Activated T-cell treated with anti-CD3 and anti-CD28 coated beads, Interleukin-2, amount 50 U/mL, for 24 hours (primary cell): ENCODE data around the gene PHTF1.

Experiments used
- DNase-seq: peaks from one replicate; pipeline ENCODE4 v3.0.0-alpha.2; 2020
- H3K27ac Mint-ChIP-seq: 2 replicates; pipeline ENCODE4 v1.8.0; 2020; ENCODE audit warnings: mild to moderate bottlenecking, mixed read lengths
- H3K27me3 Mint-ChIP-seq: 2 replicates; pipeline ENCODE4 v1.8.0; 2020; ENCODE audit warnings: mixed read lengths
- H3K36me3 Mint-ChIP-seq: 2 replicates; pipeline ENCODE4 v1.8.0; 2020; ENCODE audit warnings: low read depth, mixed read lengths
- H3K4me1 Mint-ChIP-seq: 2 replicates; pipeline ENCODE4 v1.8.0; 2020; ENCODE audit warnings: low read depth, mixed read lengths
- H3K4me3 Mint-ChIP-seq: 2 replicates; pipeline ENCODE4 v1.8.0; 2020; ENCODE audit warnings: mild to moderate bottlenecking, moderate library complexity, mixed read lengths
- H3K9me3 Mint-ChIP-seq: 2 replicates; pipeline ENCODE4 v1.8.0; 2020; ENCODE audit warnings: mixed read lengths

The PHTF1 gene

GRCh38 chr1:113786069-113786468 lies 26.8 kb upstream of the PHTF1 start:
- no peaks in the 10 kb centered on the region for H3K27me3 Mint-ChIP-seq
- peaks cover 57% of the 10 kb centered on the region for H3K4me1 Mint-ChIP-seq
- DNase-seq = no peak
- H3K9me3 Mint-ChIP-seq = no peaks in the 10 kb centered on the region
- no peak overlapping the region for H3K4me3 Mint-ChIP-seq
- H3K27ac Mint-ChIP-seq = peak overlapping the region; percentile 73
- H3K36me3 Mint-ChIP-seq = peaks cover 42% of the 10 kb centered on the region

DNA sequence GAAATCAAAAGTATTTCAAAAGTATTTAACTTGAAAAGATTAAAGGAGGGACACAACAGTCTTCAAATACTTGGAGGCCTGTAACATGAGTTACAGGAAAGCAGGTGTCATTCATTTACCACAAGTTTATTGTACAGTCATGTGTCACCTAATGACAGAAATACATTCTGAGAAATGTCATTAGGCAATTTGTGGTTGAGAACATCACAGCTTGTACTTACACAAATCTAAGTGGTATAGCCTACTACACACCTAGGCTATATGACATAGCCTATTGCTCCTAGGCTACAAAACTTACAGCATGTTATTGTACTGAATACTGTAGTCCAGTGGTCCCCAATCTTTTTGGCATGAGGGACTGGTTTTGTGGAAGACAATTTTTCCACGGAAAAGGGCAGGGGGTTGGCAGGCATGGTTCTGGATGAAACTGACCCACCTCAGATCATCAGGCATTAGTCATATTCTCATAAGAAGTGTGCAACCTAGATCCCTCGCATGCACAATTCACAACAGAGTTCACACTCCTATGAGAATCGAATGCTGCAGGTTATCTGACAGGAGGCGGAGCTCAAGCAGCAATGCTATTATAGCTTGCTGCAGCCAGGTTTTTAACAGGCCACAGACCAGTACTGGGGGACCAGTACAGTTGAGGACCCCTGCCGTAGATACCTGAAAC lies 25.0 kb upstream of the PHTF1 start:
- Mint-ChIP-seq H3K27me3 (no peaks in the 10 kb centered on the region), H3K4me3 (peak overlapping the region; percentile 68), H3K4me1 (peaks cover 39% of the 10 kb centered on the region), H3K9me3 (no peaks in the 10 kb centered on the region), H3K36me3 (peaks cover 26% of the 10 kb centered on the region), H3K27ac (no peak overlapping the region)
- peak; percentile 51 for DNase-seq

GRCh38 chr1:113783254-113784103 lies 24.2 kb upstream of the PHTF1 start:
- no peaks in the 10 kb centered on the region for H3K27me3 Mint-ChIP-seq
- peak overlapping the region; percentile 68 for H3K4me3 Mint-ChIP-seq
- peaks cover 36% of the 10 kb centered on the region for H3K4me1 Mint-ChIP-seq
- no peak overlapping the region for H3K27ac Mint-ChIP-seq
- peaks cover 22% of the 10 kb centered on the region for H3K36me3 Mint-ChIP-seq
- DNase-seq = no peak
- H3K9me3 Mint-ChIP-seq = no peaks in the 10 kb centered on the region

- Mint-ChIP-seq H3K27ac (no peak overlapping the region), H3K4me1 (peaks cover 26% of the 10 kb centered on the region), H3K4me3 (no peak overlapping the region), H3K36me3 (peaks cover 18% of the 10 kb centered on the region), H3K9me3 (no peaks in the 10 kb centered on the region), H3K27me3 (no peaks in the 10 kb centered on the region)
- no peak for DNase-seq
Measured at GRCh38 chr1:113782406-113782805, 23.1 kb upstream of the PHTF1 start.

GRCh38 chr1:113780374-113781146 lies 21.3 kb upstream of the PHTF1 start:
- peaks cover 22% of the 10 kb centered on the region for H3K36me3 Mint-ChIP-seq
- H3K9me3 Mint-ChIP-seq = no peaks in the 10 kb centered on the region
- H3K4me3 Mint-ChIP-seq = no peak overlapping the region
- peaks cover 15% of the 10 kb centered on the region for H3K4me1 Mint-ChIP-seq
- no peak overlapping the region for H3K27ac Mint-ChIP-seq
- no peak for DNase-seq
- no peaks in the 10 kb centered on the region for H3K27me3 Mint-ChIP-seq

DNA sequence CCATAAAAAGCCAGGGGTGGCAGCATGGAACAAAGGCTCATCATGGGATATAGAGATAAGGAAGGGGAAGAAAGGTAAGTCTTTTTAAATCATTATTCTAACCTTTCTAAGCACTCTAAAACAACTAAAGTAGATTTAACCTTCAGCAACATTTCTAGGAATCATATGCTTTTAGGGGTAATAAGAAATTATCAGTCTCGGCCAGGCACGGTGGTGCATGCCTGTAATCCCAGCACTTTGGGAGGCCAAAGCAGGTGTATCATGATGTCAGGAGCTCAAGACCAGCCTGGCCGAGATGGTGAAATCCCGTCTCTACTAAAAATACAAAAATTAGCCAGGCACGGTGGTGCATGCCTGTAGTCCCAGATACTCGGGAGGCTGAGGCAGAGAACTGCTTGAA lies 20.3 kb upstream of the PHTF1 start:
- no peaks in the 10 kb centered on the region for H3K27me3 Mint-ChIP-seq
- no peak for DNase-seq
- no peak overlapping the region for H3K4me3 Mint-ChIP-seq

GRCh38 chr1:113777561-113777960 lies 18.3 kb upstream of the PHTF1 start:
- Mint-ChIP-seq H3K27ac (no peak overlapping the region), H3K9me3 (no peaks in the 10 kb centered on the region), H3K4me3 (no peak overlapping the region), H3K27me3 (no peaks in the 10 kb centered on the region), H3K4me1 (peaks cover 10% of the 10 kb centered on the region), H3K36me3 (peaks cover 35% of the 10 kb centered on the region)
- DNase-seq = no peak

More for the DNA sequence above, 20.3 kb upstream of the PHTF1 start:
- H3K36me3 Mint-ChIP-seq = peaks cover 26% of the 10 kb centered on the region
- H3K9me3 Mint-ChIP-seq = no peaks in the 10 kb centered on the region
- H3K4me1 Mint-ChIP-seq = peaks cover 10% of the 10 kb centered on the region
- no peak overlapping the region for H3K27ac Mint-ChIP-seq

- Mint-ChIP-seq H3K4me3 (no peak overlapping the region), H3K27ac (no peak overlapping the region), H3K27me3 (no peaks in the 10 kb centered on the region), H3K36me3 (peaks cover 63% of the 10 kb centered on the region), H3K4me1 (peaks cover 49% of the 10 kb centered on the region), H3K9me3 (no peaks in the 10 kb centered on the region)
- no peak for DNase-seq
Measured at GRCh38 chr1:113770031-113770430, 10.7 kb upstream of the PHTF1 start.

- H3K9me3 Mint-ChIP-seq = no peaks in the 10 kb centered on the region
- peak overlapping the region; percentile 51 for H3K27ac Mint-ChIP-seq
- no peak for DNase-seq
- H3K4me3 Mint-ChIP-seq = no peak overlapping the region
- H3K36me3 Mint-ChIP-seq = peaks cover 67% of the 10 kb centered on the region
- H3K4me1 Mint-ChIP-seq = peaks cover 53% of the 10 kb centered on the region
- H3K27me3 Mint-ChIP-seq = no peaks in the 10 kb centered on the region
Measured at GRCh38 chr1:113769601-113769970, 10.3 kb upstream of the PHTF1 start.

- Mint-ChIP-seq H3K4me1 (peaks cover 54% of the 10 kb centered on the region), H3K27me3 (no peaks in the 10 kb centered on the region), H3K36me3 (peaks cover 69% of the 10 kb centered on the region), H3K27ac (peak overlapping the region; percentile 59), H3K4me3 (no peak overlapping the region), H3K9me3 (no peaks in the 10 kb centered on the region)
- no peak for DNase-seq
Measured at GRCh38 chr1:113768916-113769600, 9.8 kb upstream of the PHTF1 start.

GRCh38 chr1:113765306-113766230 lies 6.3 kb upstream of the PHTF1 start:
- no peak overlapping the region for H3K4me3 Mint-ChIP-seq
- DNase-seq = no peak
- H3K4me1 Mint-ChIP-seq = peaks cover 47% of the 10 kb centered on the region
- H3K9me3 Mint-ChIP-seq = no peaks in the 10 kb centered on the region
- no peaks in the 10 kb centered on the region for H3K27me3 Mint-ChIP-seq
- peaks cover 64% of the 10 kb centered on the region for H3K36me3 Mint-ChIP-seq
- H3K27ac Mint-ChIP-seq = no peak overlapping the region

- Mint-ChIP-seq H3K4me1 (peaks cover 39% of the 10 kb centered on the region), H3K27ac (no peak overlapping the region), H3K36me3 (peaks cover 57% of the 10 kb centered on the region), H3K9me3 (no peaks in the 10 kb centered on the region), H3K27me3 (no peaks in the 10 kb centered on the region), H3K4me3 (no peak overlapping the region)
- DNase-seq = no peak
Measured at GRCh38 chr1:113763661-113764060, 4.4 kb upstream of the PHTF1 start.

GRCh38 chr1:113761937-113762336 lies 2.7 kb upstream of the PHTF1 start:
- Mint-ChIP-seq H3K4me1 (peaks cover 43% of the 10 kb centered on the region), H3K36me3 (peaks cover 53% of the 10 kb centered on the region), H3K27ac (no peak overlapping the region), H3K4me3 (no peak overlapping the region), H3K9me3 (no peaks in the 10 kb centered on the region), H3K27me3 (no peaks in the 10 kb centered on the region)
- no peak for DNase-seq
